Esophagus muscularis mucosa (tissue), 4 donors: Measurements from ENCODE around the gene ETFA.
A peak's percentile ranks its signal among the peaks of the same experiment; 100 is the strongest.

Source experiments
- EP300 ChIP-seq: sonication (generic); formaldehyde crosslinking; IDR thresholded peaks from one replicate; pipeline ENCODE4 v1.6.1; 2017; ENCODE audit warnings: antibody characterized with exemption
- POLR2A ChIP-seq: fragments of 450-650 bp; IDR thresholded peaks from one replicate; pipeline ENCODE4 v1.6.1; 2017; ENCODE audit warnings: antibody characterized with exemption, moderate library complexity, mild to moderate bottlenecking, low read depth
- POLR2AphosphoS5 ChIP-seq, 2 donors: sonication (generic); formaldehyde crosslinking; IDR thresholded peaks; one replicate each; pipeline ENCODE4 v1.6.1; 2017; ENCODE audit warnings: antibody characterized with exemption in 2 of 2
- TF ChIP-seq, protein P1 (sequence below), 3 experiments: fragments of 200-600 bp in 2 of 3; fragments of 450-650 bp in 1 of 3; sonication (generic) in 2 of 3; IDR thresholded peaks; one replicate each; pipeline ENCODE4 v1.5.1; 2017 to 2019; ENCODE audit warnings: antibody characterized with exemption in 3 of 3, mild to moderate bottlenecking in 2 of 3, moderate library complexity in 1 of 3

DNA sequence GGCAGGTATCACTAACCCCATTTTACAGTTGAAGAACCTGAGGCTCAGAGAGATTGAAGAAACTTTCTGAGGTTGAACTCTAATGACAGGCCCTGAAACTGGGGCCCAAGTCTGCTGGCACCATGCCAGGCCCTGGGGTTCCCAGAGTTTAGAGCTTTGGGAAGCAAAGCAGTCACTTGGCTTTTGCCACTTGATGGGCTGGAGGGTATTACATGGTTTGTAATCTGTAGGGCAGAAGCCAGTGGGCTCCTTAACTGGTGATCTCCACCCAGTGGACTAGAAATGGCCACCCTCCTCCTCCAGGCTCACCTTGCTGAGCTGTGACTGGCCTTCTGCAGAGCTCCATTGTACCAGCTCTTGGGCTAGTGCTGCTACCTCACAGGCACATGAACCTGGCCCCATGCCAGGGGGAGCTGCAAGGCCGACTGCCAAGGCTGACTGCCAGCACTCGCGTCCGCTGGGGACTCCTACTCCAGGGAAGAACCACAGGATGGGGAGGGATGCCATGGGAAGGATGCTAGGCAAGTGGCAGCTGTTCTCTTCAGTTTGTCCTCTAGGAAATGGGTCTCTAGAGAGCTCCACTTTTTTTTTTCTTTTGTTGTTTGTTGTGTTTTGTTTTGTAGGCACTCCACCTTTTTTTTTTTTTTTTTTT lies 104.8 kb downstream of the ETFA start:
- TF ChIP-seq, protein P1, sequence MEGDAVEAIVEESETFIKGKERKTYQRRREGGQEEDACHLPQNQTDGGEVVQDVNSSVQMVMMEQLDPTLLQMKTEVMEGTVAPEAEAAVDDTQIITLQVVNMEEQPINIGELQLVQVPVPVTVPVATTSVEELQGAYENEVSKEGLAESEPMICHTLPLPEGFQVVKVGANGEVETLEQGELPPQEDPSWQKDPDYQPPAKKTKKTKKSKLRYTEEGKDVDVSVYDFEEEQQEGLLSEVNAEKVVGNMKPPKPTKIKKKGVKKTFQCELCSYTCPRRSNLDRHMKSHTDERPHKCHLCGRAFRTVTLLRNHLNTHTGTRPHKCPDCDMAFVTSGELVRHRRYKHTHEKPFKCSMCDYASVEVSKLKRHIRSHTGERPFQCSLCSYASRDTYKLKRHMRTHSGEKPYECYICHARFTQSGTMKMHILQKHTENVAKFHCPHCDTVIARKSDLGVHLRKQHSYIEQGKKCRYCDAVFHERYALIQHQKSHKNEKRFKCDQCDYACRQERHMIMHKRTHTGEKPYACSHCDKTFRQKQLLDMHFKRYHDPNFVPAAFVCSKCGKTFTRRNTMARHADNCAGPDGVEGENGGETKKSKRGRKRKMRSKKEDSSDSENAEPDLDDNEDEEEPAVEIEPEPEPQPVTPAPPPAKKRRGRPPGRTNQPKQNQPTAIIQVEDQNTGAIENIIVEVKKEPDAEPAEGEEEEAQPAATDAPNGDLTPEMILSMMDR (IDR thresholded peaks at IDR 0.05) = no peak
- TF ChIP-seq POLR2AphosphoS5 (IDR thresholded peaks at IDR 0.05) (peak in 1 of 2 donors; percentile 55), EP300 (no peak), POLR2A (no peak)
